Endothelial cell of umbilical vein (primary cell): ENCODE data around the gene XDH. TPM values are rescaled to one million over a fixed set of nuclear protein-coding genes. Genes with fewer than 3 reads are reported as not detected.

ENCODE experiments used
- BruUV-seq: library from RNA; stranded (reverse); fragments of 400-500 nt; replicated peaks from 2 replicates; lab custom pipeline; 2021; lab: Mats Ljungman, UMichigan
- CTCF ChIA-PET: fragments of 300-600, 350-600 bp; sonication (Branson Sonifier 250); formaldehyde crosslinking; loops from one replicate; lab custom pipeline; 2021; ENCODE audit warnings: antibody characterized with exemption, inconsistent platforms; lab: Charles Lee
- POLR2A ChIA-PET: fragments of 300-600, 350-600 bp; sonication (Branson Sonifier 250); formaldehyde crosslinking; loops from one replicate; lab custom pipeline; 2021; ENCODE audit warnings: antibody characterized with exemption, inconsistent platforms; lab: Charles Lee
- DNase-seq: peaks from one replicate; pipeline ENCODE4 v3.0.0-alpha.2; 2011; ENCODE audit warnings: low read depth, low spot score
- FAIRE-seq: peaks from 2 replicates; lab custom pipeline; 2011; peaks lifted over from hg19 to GRCh38; lab: Jason Lieb, UNC
- H2AFZ ChIP-seq: 2 replicates; pipeline ENCODE4 v1.6.0; 2012; ENCODE audit warnings: low read depth, low read length, control low read depth, inconsistent platforms
- H3K27ac ChIP-seq: 2 replicates; pipeline ENCODE4 v1.5.1; 2011; ENCODE audit warnings: low read depth, mild to moderate bottlenecking, control low read depth, low read length, moderate library complexity; ENCODE audit not compliant: insufficient read depth
- H3K27me3 ChIP-seq, 2 experiments: 2 replicates each; pipeline versions ENCODE4 v1.6.0 to v1.6.1; 2011; ENCODE audit warnings: low read length in 2 of 2, mixed read lengths in 1 of 2; ENCODE audit not compliant: control insufficient read depth in 2 of 2, insufficient read depth in 2 of 2
- H3K36me3 ChIP-seq, 2 experiments: 2 replicates in 1 of 2; 3 replicates in 1 of 2; pipeline ENCODE4 v1.5.1; 2011; ENCODE audit warnings: low read length in 2 of 2, mild to moderate bottlenecking in 1 of 2, moderate library complexity in 1 of 2; ENCODE audit not compliant: control insufficient read depth in 2 of 2, insufficient read depth in 2 of 2; ENCODE audit errors: extremely low read depth in 1 of 2
- H3K4me1 ChIP-seq: 3 replicates; pipeline ENCODE4 v1.5.1; 2011; ENCODE audit warnings: mild to moderate bottlenecking, low read length; ENCODE audit not compliant: control insufficient read depth, insufficient read depth; ENCODE audit errors: extremely low read depth
- H3K4me2 ChIP-seq: 2 replicates; pipeline ENCODE4 v1.6.1; 2011; ENCODE audit warnings: low read length, control low read depth, mixed read lengths; ENCODE audit not compliant: insufficient read depth
- H3K4me3 ChIP-seq, 3 experiments: fragments of 200-600 bp in 1 of 3; sonication (generic), shearing (Covaris generic) in 1 of 3; replicated peaks in 1 of 3; 2 replicates each; pipeline ENCODE4 v1.5.1; 2011 to 2016; ENCODE audit warnings: control low read depth in 3 of 3, low read length in 3 of 3, mild to moderate bottlenecking in 2 of 3, inconsistent platforms in 1 of 3, low read depth in 1 of 3, moderate library complexity in 1 of 3; ENCODE audit not compliant: insufficient read depth in 1 of 3
- H3K79me2 ChIP-seq: 2 replicates; pipeline ENCODE4 v1.6.0; 2012; ENCODE audit warnings: low read length, inconsistent platforms; ENCODE audit not compliant: control insufficient read depth, insufficient read depth
- H3K9ac ChIP-seq: replicated peaks from 2 replicates; pipeline ENCODE3; 2011; ENCODE audit warnings: low read length, control low read depth; ENCODE audit not compliant: insufficient read depth; ENCODE audit errors: extremely low read depth
- H3K9me1 ChIP-seq: replicated peaks from 3 replicates; pipeline ENCODE4 v1.6.0; 2011; ENCODE audit warnings: mild to moderate bottlenecking, low read length; ENCODE audit not compliant: control insufficient read depth, insufficient read depth; ENCODE audit errors: extremely low read depth
- H3K9me3 ChIP-seq: replicated peaks from 2 replicates; pipeline ENCODE4 v1.5.1; 2012; ENCODE audit warnings: low read length, inconsistent platforms; ENCODE audit not compliant: control insufficient read depth, insufficient read depth
- H4K20me1 ChIP-seq: replicated peaks from 2 replicates; pipeline ENCODE3; 2011; ENCODE audit warnings: mild to moderate bottlenecking, low read length; ENCODE audit not compliant: control insufficient read depth, insufficient read depth; ENCODE audit errors: extremely low read depth
- EZH2 ChIP-seq: IDR thresholded peaks from 2 replicates; pipeline ENCODE4 v1.6.1; 2012; ENCODE audit warnings: borderline replicate concordance, low read depth, mild to moderate bottlenecking, moderate library complexity, low read length, inconsistent platforms; ENCODE audit not compliant: severe bottlenecking
- FOS ChIP-seq: IDR thresholded peaks from 2 replicates; pipeline ENCODE4 v1.6.1; 2011; ENCODE audit warnings: mild to moderate bottlenecking, low read length, moderate library complexity, borderline replicate concordance; ENCODE audit not compliant: insufficient read depth
- GATA2 ChIP-seq: IDR thresholded peaks from 2 replicates; pipeline ENCODE4 v1.7.0; 2011; ENCODE audit warnings: low read depth, mild to moderate bottlenecking, moderate library complexity, mixed read lengths, low read length; ENCODE audit not compliant: insufficient read length, insufficient read depth
- JUN ChIP-seq: IDR thresholded peaks from 2 replicates; pipeline ENCODE4 v1.6.1; 2011; ENCODE audit warnings: borderline replicate concordance, low read depth; ENCODE audit not compliant: insufficient read length, insufficient read depth
- MYC ChIP-seq: IDR thresholded peaks from one replicate; pipeline ENCODE4 v1.6.1; 2011; ENCODE audit warnings: mild to moderate bottlenecking, low read depth, low read length
- POLR2A ChIP-seq: IDR thresholded peaks from 2 replicates; pipeline ENCODE4 v1.6.1; 2012; ENCODE audit warnings: low read depth, mild to moderate bottlenecking, control low read depth, low read length
- POLR2AphosphoS5 ChIP-seq: IDR thresholded peaks from 2 replicates; pipeline ENCODE4 v1.6.1; 2012; ENCODE audit warnings: low read depth, mild to moderate bottlenecking, control low read depth, low read length, moderate library complexity; ENCODE audit not compliant: insufficient read depth
- dilution Hi-C: fragments of 300-500 bp; cut with MboI; formaldehyde crosslinking; loops from one replicate; pipeline ENCODE4 v1.15.0; 2019; ENCODE audit warnings: low sequenced_read_pairs; ENCODE audit not compliant: extremely low pct_ligation_motif_present
- intact Hi-C: fragments of 100-400 bp; cut with micrococcal nuclease; formaldehyde crosslinking; loops from one replicate; pipeline ENCODE4 v1.10.0; 2022
- polyA plus RNA-seq, 4 experiments: library from polyadenylated mRNA; depleted of rRNA in 3 of 4; stranded (reverse) in 3 of 4; unstranded in 1 of 4; fragments of >200 nt; gene quantifications; 2 replicates each; pipeline versions ENCODE4 v1.2.1 to v1.2.3, GENCODE V29; 2011 to 2012; ENCODE audit warnings: missing spikeins in 1 of 4
- total RNA-seq: library from RNA; stranded (reverse); gene quantifications from 2 replicates; pipeline ENCODE4 v1.2.3, GENCODE V29; 2021
- TF ChIP-seq, protein P1 (sequence below), 2 donors: IDR thresholded peaks; 1 replicate in 1 of 2; 2 replicates in 1 of 2; pipeline ENCODE4 v1.5.1; 2011; ENCODE audit warnings: low read length in 2 of 2, mild to moderate bottlenecking in 2 of 2, moderate library complexity in 2 of 2, control low read depth in 1 of 2, inconsistent platforms in 1 of 2, low read depth in 1 of 2; ENCODE audit not compliant: insufficient read depth in 1 of 2; ENCODE audit errors: extremely low read depth in 1 of 2
- TF ChIP-seq, protein P2 (sequence below): IDR thresholded peaks from 2 replicates; pipeline ENCODE4 v1.6.1; 2011; ENCODE audit not compliant: insufficient read depth, insufficient read length

Gene XDH
- total and polyA plus RNA-seq, 2 donors (not counting 3 experiments of a cell fraction or from before 2014, with no cell fraction given): not detected

GRCh38 chr2:31337860-31338259 lies 76.7 kb downstream of the XDH start:
- Histone ChIP-seq H3K9me3 (no peaks in the 10 kb centered on the region), H2AFZ (no peak overlapping the region), H3K27me3 (no peaks in the 10 kb centered on the region), H3K27ac (no peak overlapping the region), H3K9me1 (no peaks in the 10 kb centered on the region), H3K36me3 (no peaks in the 10 kb centered on the region), H3K4me1 (no peaks in the 10 kb centered on the region), H3K4me2 (no peak overlapping the region), H4K20me1 (no peaks in the 10 kb centered on the region), H3K9ac (no peak overlapping the region), H3K4me3 (no peak overlapping the region), H3K79me2 (no peaks in the 10 kb centered on the region)
- intact Hi-C loops: no loop called here
- ChIA-PET CTCF (no interaction called here), POLR2A (no interaction called here)
- DNase-seq: no peak
- dilution Hi-C loops: loop anchor here (25.0 kb wide), 1 partner anchor 626 kb away; no protein-coding TSS in a partner anchor
- TF ChIP-seq POLR2AphosphoS5 (no peak), POLR2A (no peak), JUN (no peak)
- TF ChIP-seq, protein P1, sequence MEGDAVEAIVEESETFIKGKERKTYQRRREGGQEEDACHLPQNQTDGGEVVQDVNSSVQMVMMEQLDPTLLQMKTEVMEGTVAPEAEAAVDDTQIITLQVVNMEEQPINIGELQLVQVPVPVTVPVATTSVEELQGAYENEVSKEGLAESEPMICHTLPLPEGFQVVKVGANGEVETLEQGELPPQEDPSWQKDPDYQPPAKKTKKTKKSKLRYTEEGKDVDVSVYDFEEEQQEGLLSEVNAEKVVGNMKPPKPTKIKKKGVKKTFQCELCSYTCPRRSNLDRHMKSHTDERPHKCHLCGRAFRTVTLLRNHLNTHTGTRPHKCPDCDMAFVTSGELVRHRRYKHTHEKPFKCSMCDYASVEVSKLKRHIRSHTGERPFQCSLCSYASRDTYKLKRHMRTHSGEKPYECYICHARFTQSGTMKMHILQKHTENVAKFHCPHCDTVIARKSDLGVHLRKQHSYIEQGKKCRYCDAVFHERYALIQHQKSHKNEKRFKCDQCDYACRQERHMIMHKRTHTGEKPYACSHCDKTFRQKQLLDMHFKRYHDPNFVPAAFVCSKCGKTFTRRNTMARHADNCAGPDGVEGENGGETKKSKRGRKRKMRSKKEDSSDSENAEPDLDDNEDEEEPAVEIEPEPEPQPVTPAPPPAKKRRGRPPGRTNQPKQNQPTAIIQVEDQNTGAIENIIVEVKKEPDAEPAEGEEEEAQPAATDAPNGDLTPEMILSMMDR (IDR thresholded peaks at IDR 0.05; ENCODE audit: extremely low read depth in 1 of 2, insufficient read depth in 1 of 2, low read depth in 1 of 2, low read length in 2 of 2): no peak
- no TSS peak for BruUV-seq
- FAIRE-seq: no peak

DNA sequence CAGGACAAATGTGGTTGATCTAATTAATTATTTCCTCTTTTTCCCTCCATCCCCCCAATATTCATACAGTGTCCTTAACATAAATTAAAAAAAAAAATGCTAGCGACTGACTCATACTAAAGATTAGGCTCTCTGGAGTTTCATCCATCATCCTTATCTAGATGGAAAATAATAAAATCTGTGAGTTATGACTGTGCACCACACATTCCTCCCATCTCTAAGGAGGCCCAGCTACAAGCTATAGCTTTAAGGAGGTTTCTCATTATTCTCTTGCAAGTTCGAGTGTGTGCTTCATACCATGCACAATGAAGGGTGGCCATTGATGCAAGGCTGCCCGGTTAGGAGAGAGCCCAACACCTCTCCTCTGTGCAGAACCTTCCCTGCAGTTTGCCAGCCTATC lies 77.3 kb downstream of the XDH start:
- no peak for DNase-seq
- Histone ChIP-seq H3K79me2 (no peaks in the 10 kb centered on the region), H3K4me1 (no peaks in the 10 kb centered on the region), H4K20me1 (no peaks in the 10 kb centered on the region), H3K27ac (no peak overlapping the region), H3K9me3 (no peaks in the 10 kb centered on the region), H3K27me3 (peaks cover 0 to 3% of the 10 kb centered on the region in 2 experiments), H3K4me2 (no peak overlapping the region), H3K4me3 (no peak overlapping the region), H3K9ac (no peak overlapping the region), H3K36me3 (no peaks in the 10 kb centered on the region), H3K9me1 (no peaks in the 10 kb centered on the region), H2AFZ (no peak overlapping the region)
- TF ChIP-seq, protein P2, sequence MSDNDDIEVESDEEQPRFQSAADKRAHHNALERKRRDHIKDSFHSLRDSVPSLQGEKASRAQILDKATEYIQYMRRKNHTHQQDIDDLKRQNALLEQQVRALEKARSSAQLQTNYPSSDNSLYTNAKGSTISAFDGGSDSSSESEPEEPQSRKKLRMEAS: no peak
- no peak for TF ChIP-seq EZH2
- no peak for TF ChIP-seq POLR2AphosphoS5
- no peak for TF ChIP-seq JUN
- TF ChIP-seq GATA2: no peak
- TF ChIP-seq, protein P1 (IDR thresholded peaks at IDR 0.05; ENCODE audit: extremely low read depth in 1 of 2, insufficient read depth in 1 of 2, low read depth in 1 of 2, low read length in 2 of 2): no peak
- no peak for TF ChIP-seq MYC
- no peak for TF ChIP-seq FOS
- TF ChIP-seq POLR2A: no peak
- POLR2A ChIA-PET: no interaction called here
- intact Hi-C loops (no loop called here), dilution Hi-C loops (loop anchor here (25.0 kb wide), 1 partner anchor 625 kb away; no protein-coding TSS in a partner anchor)
- CTCF ChIA-PET: no interaction called here
- BruUV-seq: no TSS peak
- no peak for FAIRE-seq
